Chondrocyte (in vitro differentiated cells): Measurements from ENCODE around the gene DCLRE1B. TPM values are rescaled to one million over a fixed set of nuclear protein-coding genes. Genes with fewer than 3 reads are reported as not detected.

ENCODE experiments used
- DNase-seq: peaks from one replicate; pipeline ENCODE4 v3.0.0; 2021; ENCODE audit warnings: mixed read lengths, low spot score
- H3K27ac Mint-ChIP-seq: one replicate; pipeline ENCODE4 v1.8.0; 2021; ENCODE audit warnings: mild to moderate bottlenecking, moderate library complexity, mixed read lengths; ENCODE audit not compliant: unreplicated experiment
- H3K27me3 Mint-ChIP-seq: 2 replicates; pipeline ENCODE4 v1.8.0; 2021; ENCODE audit warnings: low read depth, mixed read lengths
- H3K36me3 Mint-ChIP-seq: 2 replicates; pipeline ENCODE4 v1.8.0; 2021; ENCODE audit warnings: low read depth, mixed read lengths
- H3K4me1 Mint-ChIP-seq: 2 replicates; pipeline ENCODE4 v1.8.0; 2021; ENCODE audit warnings: low read depth, mild to moderate bottlenecking, mixed read lengths
- H3K4me3 Mint-ChIP-seq: one replicate; pipeline ENCODE4 v1.8.0; 2021; ENCODE audit warnings: mild to moderate bottlenecking, moderate library complexity, mixed read lengths; ENCODE audit not compliant: unreplicated experiment
- H3K9me3 Mint-ChIP-seq: 2 replicates; pipeline ENCODE4 v1.8.0; 2021; ENCODE audit warnings: low read depth, mixed read lengths
- CTCF ChIP-seq: fragments of 200-600 bp; sonication (generic); IDR thresholded peaks from 2 replicates; pipeline ENCODE4 v1.5.0; 2021; ENCODE audit warnings: antibody characterized with exemption, mild to moderate bottlenecking, moderate library complexity
- total RNA-seq: library from RNA; stranded (reverse); gene quantifications from 3 replicates; pipeline ENCODE4 v1.2.1, GENCODE V29; 2021

DCLRE1B gene
- total RNA-seq, 1 donor from 2014 or later, result 8.3 TPM

DNA sequence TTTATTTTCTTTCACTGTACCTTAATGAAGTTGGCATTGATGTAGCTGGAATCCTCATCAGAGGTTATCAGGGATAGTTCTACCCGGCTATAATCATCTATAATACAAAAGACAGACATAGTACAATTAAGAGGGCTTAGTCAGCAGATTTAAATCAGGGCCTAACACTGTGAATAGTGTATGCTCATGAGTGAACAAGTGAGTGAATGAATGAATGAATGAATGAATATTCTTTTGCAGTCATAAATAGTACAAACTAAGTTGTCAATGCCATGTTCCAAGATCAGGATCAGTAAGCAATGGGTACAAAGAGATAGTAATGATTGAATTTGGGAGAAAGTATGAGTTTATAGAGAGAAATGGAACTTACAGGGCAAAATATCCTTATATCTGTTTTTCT lies 46.1 kb upstream of the DCLRE1B start:
- Mint-ChIP-seq H3K27me3 (no peaks in the 10 kb centered on the region), H3K36me3 (no peaks in the 10 kb centered on the region), H3K4me1 (peaks cover 33% of the 10 kb centered on the region), H3K9me3 (no peaks in the 10 kb centered on the region), H3K27ac (no peak overlapping the region), H3K4me3 (no peak overlapping the region)
- no peak for TF ChIP-seq CTCF
- DNase-seq, result no peak

- no peaks in the 10 kb centered on the region for H3K36me3 Mint-ChIP-seq
- no peak overlapping the region for H3K27ac Mint-ChIP-seq
Measured at GRCh38 chr1:113859478-113860175, 45.5 kb upstream of the DCLRE1B start.

GRCh38 chr1:113860891-113861290 lies 44.2 kb upstream of the DCLRE1B start:
- Mint-ChIP-seq H3K27me3 (no peaks in the 10 kb centered on the region), H3K27ac (no peak overlapping the region)
- DNase-seq, result no peak

More at GRCh38 chr1:113859478-113860175, 45.5 kb upstream of the DCLRE1B start:
- Mint-ChIP-seq H3K9me3 (no peaks in the 10 kb centered on the region), H3K27me3 (no peaks in the 10 kb centered on the region), H3K4me3 (no peak overlapping the region), H3K4me1 (peaks cover 33% of the 10 kb centered on the region)
- TF ChIP-seq CTCF, result no peak
- DNase-seq, result no peak

DNA sequence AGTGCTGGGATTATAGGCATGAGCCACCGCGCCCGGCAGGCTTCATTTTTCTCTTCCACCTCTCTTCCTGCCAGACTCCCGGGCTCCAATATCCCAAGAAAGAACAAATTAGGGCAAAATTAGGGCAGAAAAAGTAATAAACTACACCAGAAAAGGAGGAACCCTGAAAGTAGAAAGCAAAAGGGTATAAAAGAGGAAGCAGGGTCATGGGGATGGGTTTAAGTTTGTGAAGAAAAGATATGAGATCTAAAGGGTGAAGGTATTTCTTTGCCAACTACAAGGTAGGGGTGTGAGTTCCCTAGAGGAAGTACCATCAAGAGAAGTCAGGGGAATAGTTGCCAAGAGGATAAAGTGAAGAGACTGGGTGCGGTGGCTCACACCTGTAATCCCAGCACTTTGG lies 43.5 kb upstream of the DCLRE1B start:
- H3K27ac Mint-ChIP-seq, result no peak overlapping the region
- no peaks in the 10 kb centered on the region for H3K36me3 Mint-ChIP-seq
- H3K27me3 Mint-ChIP-seq, result no peaks in the 10 kb centered on the region
- DNase-seq, result no peak
- H3K9me3 Mint-ChIP-seq, result no peaks in the 10 kb centered on the region
- H3K4me3 Mint-ChIP-seq, result no peak overlapping the region
- no peak for TF ChIP-seq CTCF
- H3K4me1 Mint-ChIP-seq, result peaks cover 23% of the 10 kb centered on the region

More at GRCh38 chr1:113860891-113861290, 44.2 kb upstream of the DCLRE1B start:
- Mint-ChIP-seq H3K9me3 (no peaks in the 10 kb centered on the region), H3K4me3 (no peak overlapping the region), H3K36me3 (no peaks in the 10 kb centered on the region), H3K4me1 (peaks cover 30% of the 10 kb centered on the region)
- no peak for TF ChIP-seq CTCF

DNA sequence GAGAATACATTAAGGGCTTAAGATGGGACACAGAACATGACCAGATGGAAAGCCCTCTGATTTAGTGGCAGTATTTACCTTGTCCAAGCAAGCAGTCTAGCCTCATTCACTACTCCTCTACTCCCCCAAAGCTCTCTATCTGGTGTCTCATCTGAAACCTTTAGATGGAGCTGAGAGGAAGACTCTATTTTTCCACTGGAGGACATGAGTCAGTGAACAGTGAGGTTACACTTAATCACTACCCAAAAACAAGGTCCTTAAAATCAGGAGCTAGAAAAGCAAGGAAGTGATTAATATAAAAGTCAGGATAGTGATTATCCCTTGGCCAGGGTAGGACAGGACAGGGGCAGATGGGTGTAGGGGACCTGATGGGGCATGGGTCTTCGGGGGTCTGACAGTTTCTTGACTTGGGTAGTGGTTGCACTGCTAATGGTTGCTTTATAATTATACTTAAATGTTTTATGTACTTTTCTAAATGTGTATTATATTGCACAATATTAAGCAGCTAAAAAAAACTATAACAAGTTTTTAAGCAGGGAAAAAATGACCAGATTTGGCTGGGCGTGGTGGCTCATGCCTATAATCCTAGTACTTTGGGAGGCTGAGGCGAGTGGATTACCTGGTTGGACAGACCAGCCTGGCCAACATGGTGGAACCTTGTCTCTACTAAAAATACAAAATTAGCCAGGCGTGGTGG lies 36.6 kb upstream of the DCLRE1B start:
- no peak for DNase-seq
- Mint-ChIP-seq H3K36me3 (no peaks in the 10 kb centered on the region), H3K4me1 (no peaks in the 10 kb centered on the region), H3K4me3 (no peak overlapping the region), H3K27me3 (no peaks in the 10 kb centered on the region), H3K27ac (no peak overlapping the region), H3K9me3 (no peaks in the 10 kb centered on the region)
- TF ChIP-seq CTCF, result no peak
